Left lung (tissue), 10 donors: ENCODE results near the gene DPCD. TPM values are rescaled to one million over a fixed set of nuclear protein-coding genes. Genes with fewer than 3 reads are reported as not detected.

Source experiments
- ATAC-seq: fragments of 200-7000 bp; cut with Tn5 transposase; one replicate; pipeline ENCODE4 v1.9.1; 2020; ENCODE audit warnings: moderate library complexity
- DNase-seq, 4 donors: peaks; one replicate each; pipeline ENCODE4 v3.0.0-alpha.2; 2013 to 2020
- H3K27ac ChIP-seq, 2 donors: fragments of 200-600 bp; sonication (generic) in 1 of 2; one replicate each; pipeline versions ENCODE4 v1.5.0 to v1.8.0; 2020 to 2021
- H3K27me3 ChIP-seq, 2 donors: fragments of 200-600 bp; sonication (generic) in 1 of 2; one replicate each; pipeline versions ENCODE4 v1.5.0 to v1.8.0; 2020 to 2021
- H3K36me3 ChIP-seq, 2 donors: fragments of 200-600 bp; sonication (generic) in 1 of 2; one replicate each; pipeline versions ENCODE4 v1.5.0 to v1.8.0; 2020 to 2021
- H3K4me1 ChIP-seq, 2 donors: fragments of 200-600 bp; one replicate each; pipeline ENCODE4 v1.8.0; 2021
- H3K4me3 ChIP-seq, 2 donors: fragments of 200-600 bp; sonication (generic) in 1 of 2; one replicate each; pipeline versions ENCODE4 v1.5.0 to v1.8.0; 2020 to 2021; ENCODE audit warnings: mild to moderate bottlenecking in 1 of 2
- H3K9me3 ChIP-seq, 2 donors: fragments of 200-600 bp; sonication (generic) in 1 of 2; one replicate each; pipeline versions ENCODE4 v1.5.0 to v1.8.0; 2020 to 2021
- CTCF ChIP-seq, 2 donors: fragments of 200-600 bp; sonication (generic) in 1 of 2; IDR thresholded peaks; one replicate each; pipeline versions ENCODE4 v1.5.0 to v1.8.0; 2021; ENCODE audit warnings: antibody characterized with exemption in 2 of 2
- intact Hi-C, 2 donors: fragments of 100-400 bp; cut with DNase I; formaldehyde crosslinking; loops; one replicate each; pipeline versions ENCODE4 v1.11.2 to v1.14.2; 2022
- polyA plus RNA-seq, 6 donors: library from polyadenylated mRNA; unstranded; fragments of 120-200 nt; gene quantifications; one replicate each; pipeline ENCODE4 v1.2.1, GENCODE V29; 2013; ENCODE audit not compliant: insufficient read length in 6 of 6
- total RNA-seq, 2 donors: library from RNA; stranded (reverse); fragmentation: NEBNext Ultra II Directional; extraction: Animal tissue kit (Norgen Biotek cat#: 25700); gene quantifications; one replicate each; pipeline ENCODE4 v1.2.1, GENCODE V29; 2021
- donor health status: DM: no; HTN: yes; CAD: no.
- donor health status: DM: no; HTN: no; CAD: no.

DPCD gene
- total and polyA plus RNA-seq, 8 donors = 13.5 to 36.1 (median 31.7) TPM

DNA sequence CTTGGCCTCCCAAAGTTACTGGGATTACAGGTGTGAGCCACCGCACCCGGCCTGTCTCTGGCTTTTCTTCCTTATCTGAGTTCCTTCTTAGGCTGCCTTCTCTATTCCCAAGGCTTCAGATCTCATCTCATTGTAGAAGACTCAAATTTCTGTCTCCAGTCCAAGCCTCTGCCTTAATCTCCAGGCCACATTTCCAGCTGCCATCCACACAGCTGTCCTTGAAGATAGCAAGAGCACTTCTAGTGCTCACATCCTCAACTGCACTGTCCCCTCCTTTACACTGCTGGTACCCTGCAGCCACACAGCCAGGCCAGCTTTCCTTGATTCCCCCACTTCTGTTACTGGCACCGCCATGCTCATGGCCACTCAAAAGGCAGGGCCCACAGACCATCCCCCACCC, 35.7 kb upstream of the DPCD start:
- Histone ChIP-seq H3K27ac (no peak overlapping the region), H3K4me3 (no peak overlapping the region), H3K9me3 (no peaks in the 10 kb centered on the region), H3K36me3 (peaks cover 0 to 37% of the 10 kb centered on the region in 2 donors), H3K4me1 (no peaks in the 10 kb centered on the region), H3K27me3 (no peaks in the 10 kb centered on the region)
- TF ChIP-seq CTCF (IDR thresholded peaks at IDR 0.05) = no peak
- DNase-seq = no peak
- intact Hi-C loops = no loop called here
- ATAC-seq = no peak

GRCh38 chr10:101557541-101557940, 30.6 kb upstream of the DPCD start:
- Histone ChIP-seq H3K36me3 (peaks cover 0 to 16% of the 10 kb centered on the region in 2 donors), H3K4me3 (no peak overlapping the region), H3K4me1 (no peaks in the 10 kb centered on the region), H3K27ac (no peak overlapping the region), H3K27me3 (peaks cover 0 to 29% of the 10 kb centered on the region in 2 donors), H3K9me3 (no peaks in the 10 kb centered on the region)
- intact Hi-C loops = no loop called here
- ATAC-seq (no peak), DNase-seq (no peak)
- TF ChIP-seq CTCF (IDR thresholded peaks at IDR 0.05) = no peak

DNA sequence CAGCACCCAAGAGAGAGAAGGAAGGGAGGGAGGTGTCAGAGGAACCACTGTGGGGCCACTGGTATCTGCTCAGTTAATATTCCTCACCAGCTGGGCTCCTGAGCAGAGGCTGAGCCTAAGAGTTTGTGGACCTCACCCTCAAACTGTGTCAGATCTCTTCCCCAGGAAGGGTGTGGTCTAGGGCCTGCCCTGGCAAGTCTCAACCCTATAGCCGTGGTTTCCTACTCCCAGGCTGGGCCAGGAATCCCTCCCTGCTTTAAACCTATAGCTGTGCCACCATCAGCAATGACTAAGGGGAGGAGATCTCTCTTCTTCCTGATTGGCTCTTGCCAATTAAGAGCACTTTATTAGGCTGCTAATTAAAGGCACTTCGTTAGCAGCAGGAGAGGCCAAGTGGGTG, 29.9 kb upstream of the DPCD start:
- peaks cover 0 to 10% of the 10 kb centered on the region in 2 donors for H3K36me3 ChIP-seq
- H3K4me3 ChIP-seq = no peak overlapping the region
- intact Hi-C loops = no loop called here
- peaks cover 0 to 36% of the 10 kb centered on the region in 2 donors for H3K27me3 ChIP-seq
- H3K27ac ChIP-seq = no peak overlapping the region
- ATAC-seq (no peak), DNase-seq (no peak)
- no peaks in the 10 kb centered on the region for H3K9me3 ChIP-seq
- TF ChIP-seq CTCF (IDR thresholded peaks at IDR 0.05) = no peak
- no peaks in the 10 kb centered on the region for H3K4me1 ChIP-seq

- Histone ChIP-seq H3K4me3 (no peak overlapping the region), H3K27ac (no peak overlapping the region), H3K4me1 (no peaks in the 10 kb centered on the region), H3K36me3 (peaks cover 0 to 3% of the 10 kb centered on the region in 2 donors), H3K27me3 (peaks cover 0 to 43% of the 10 kb centered on the region in 2 donors), H3K9me3 (no peaks in the 10 kb centered on the region)
- DNase-seq (no peak), ATAC-seq (no peak)
- intact Hi-C loops = no loop called here
- TF ChIP-seq CTCF (IDR thresholded peaks at IDR 0.05) = no peak
Measured at GRCh38 chr10:101558671-101559595, 29.2 kb upstream of the DPCD start.

GRCh38 chr10:101559596-101560297, 28.4 kb upstream of the DPCD start:
- no peak for DNase-seq
- TF ChIP-seq CTCF (IDR thresholded peaks at IDR 0.05) = no peak
- Histone ChIP-seq H3K4me1 (no peaks in the 10 kb centered on the region), H3K4me3 (no peak overlapping the region), H3K27ac (no peak overlapping the region), H3K36me3 (no peaks in the 10 kb centered on the region), H3K9me3 (no peaks in the 10 kb centered on the region), H3K27me3 (peaks cover 0 to 51% of the 10 kb centered on the region in 2 donors)
- ATAC-seq = no peak
- intact Hi-C loops = no loop called here
